Keratinocyte (primary cell): ENCODE measurements around the gene MYO10. TPM values are rescaled to one million over a fixed set of nuclear protein-coding genes. Genes with fewer than 3 reads are reported as not detected.
A peak's percentile ranks its signal among the peaks of the same experiment; 100 is the strongest.

Source experiments
- DNase-seq: peaks from one replicate; pipeline ENCODE4 v3.0.0-alpha.2; 2011; ENCODE audit warnings: low read depth, missing footprints, low spot score
- FAIRE-seq: peaks from 2 replicates; lab custom pipeline; 2011; peaks lifted over from hg19 to GRCh38; lab: Jason Lieb, UNC
- H2AFZ ChIP-seq: 2 replicates; pipeline ENCODE4 v1.6.0; 2012; ENCODE audit warnings: low read length, control low read depth, inconsistent platforms; ENCODE audit not compliant: control insufficient read depth
- H3K27ac ChIP-seq: 2 replicates; pipeline ENCODE4 v1.5.1; 2011; ENCODE audit warnings: low read length; ENCODE audit not compliant: control insufficient read depth, insufficient read depth
- H3K27me3 ChIP-seq: 3 replicates; pipeline ENCODE4 v1.6.0; 2011; ENCODE audit warnings: low read length; ENCODE audit not compliant: control insufficient read depth, insufficient read depth; ENCODE audit errors: extremely low read depth
- H3K36me3 ChIP-seq, 2 experiments: 2 replicates in 1 of 2; 3 replicates in 1 of 2; pipeline ENCODE4 v1.5.1; 2011; ENCODE audit warnings: low read length in 2 of 2, mild to moderate bottlenecking in 1 of 2; ENCODE audit not compliant: control insufficient read depth in 2 of 2, insufficient read depth in 2 of 2; ENCODE audit errors: extremely low read depth in 1 of 2
- H3K4me1 ChIP-seq: 3 replicates; pipeline ENCODE4 v1.5.1; 2011; ENCODE audit warnings: low read length; ENCODE audit not compliant: control insufficient read depth, insufficient read depth; ENCODE audit errors: extremely low read depth
- H3K4me2 ChIP-seq: 3 replicates; pipeline ENCODE4 v1.6.0; 2011; ENCODE audit warnings: low read depth, low read length; ENCODE audit not compliant: control insufficient read depth, insufficient read depth; ENCODE audit errors: extremely low read depth
- H3K4me3 ChIP-seq, 3 experiments: fragments of 200-600 bp in 1 of 3; sonication (generic) in 1 of 3; 2 replicates in 2 of 3; 3 replicates in 1 of 3; pipeline ENCODE4 v1.5.1; 2011 to 2016; ENCODE audit warnings: low read length in 3 of 3, mild to moderate bottlenecking in 3 of 3, control low read depth in 2 of 3, inconsistent platforms in 1 of 3, low read depth in 1 of 3, mixed read lengths in 1 of 3, mixed run types in 1 of 3, moderate library complexity in 1 of 3; ENCODE audit not compliant: control insufficient read depth in 2 of 3, insufficient read depth in 2 of 3; ENCODE audit errors: extremely low read depth in 1 of 3
- H3K79me2 ChIP-seq: 2 replicates; pipeline ENCODE4 v1.6.0; 2012; ENCODE audit warnings: low read length; ENCODE audit not compliant: control insufficient read depth, insufficient read depth
- H3K9ac ChIP-seq: 3 replicates; pipeline ENCODE4 v1.6.0; 2011; ENCODE audit warnings: low read length; ENCODE audit not compliant: control insufficient read depth, insufficient read depth; ENCODE audit errors: extremely low read depth
- H3K9me1 ChIP-seq: 3 replicates; pipeline ENCODE4 v1.6.0; 2011; ENCODE audit warnings: low read length; ENCODE audit not compliant: control insufficient read depth, insufficient read depth; ENCODE audit errors: extremely low read depth
- H3K9me3 ChIP-seq: 2 replicates; pipeline ENCODE4 v1.5.1; 2012; ENCODE audit warnings: low read depth, low read length; ENCODE audit not compliant: control insufficient read depth
- H4K20me1 ChIP-seq: 3 replicates; pipeline ENCODE4 v1.6.0; 2011; ENCODE audit warnings: low read length; ENCODE audit not compliant: control insufficient read depth, insufficient read depth; ENCODE audit errors: extremely low read depth
- EZH2 ChIP-seq: IDR thresholded peaks from one replicate; pipeline ENCODE4 v1.6.1; 2012; ENCODE audit warnings: inconsistent platforms, mild to moderate bottlenecking, low read length, moderate library complexity
- dilution Hi-C: fragments of 300-500 bp; cut with MboI; formaldehyde crosslinking; loops from one replicate; pipeline ENCODE4 v1.7.0; 2020; ENCODE audit warnings: low sequenced_read_pairs; ENCODE audit not compliant: extremely low pct_ligation_motif_present
- polyA plus RNA-seq, 5 experiments: library from polyadenylated mRNA; depleted of rRNA in 3 of 5; stranded (reverse) in 3 of 5; stranded (forward) in 1 of 5; unstranded in 1 of 5; fragments of >200 nt; gene quantifications; 1 replicate in 1 of 5; 2 replicates in 3 of 5; 3 replicates in 1 of 5; pipeline versions ENCODE4 v1.2.1 to v1.2.3, GENCODE V29; 2011 to 2012; ENCODE audit warnings: missing spikeins in 2 of 5, low read depth in 1 of 5, low replicate concordance in 1 of 5
- TF ChIP-seq, protein P1 (sequence below), 3 experiments: IDR thresholded peaks in 1 of 3; conservative IDR thresholded peaks in 1 of 3; optimal IDR thresholded peaks in 1 of 3; 2 replicates in 2 of 3; 3 replicates in 1 of 3; pipeline versions ENCODE3 to v1.5.1; 2011; ENCODE audit warnings: low read length in 3 of 3, mild to moderate bottlenecking in 3 of 3, moderate library complexity in 2 of 3, control low read depth in 1 of 3, inconsistent platforms in 1 of 3; ENCODE audit not compliant: insufficient read depth in 2 of 3; ENCODE audit errors: extremely low read depth in 1 of 3

MYO10 gene
- polyA plus RNA-seq, 1 donor (not counting 4 experiments of a cell fraction or from before 2014, with no cell fraction given) = 22.0 TPM

DNA sequence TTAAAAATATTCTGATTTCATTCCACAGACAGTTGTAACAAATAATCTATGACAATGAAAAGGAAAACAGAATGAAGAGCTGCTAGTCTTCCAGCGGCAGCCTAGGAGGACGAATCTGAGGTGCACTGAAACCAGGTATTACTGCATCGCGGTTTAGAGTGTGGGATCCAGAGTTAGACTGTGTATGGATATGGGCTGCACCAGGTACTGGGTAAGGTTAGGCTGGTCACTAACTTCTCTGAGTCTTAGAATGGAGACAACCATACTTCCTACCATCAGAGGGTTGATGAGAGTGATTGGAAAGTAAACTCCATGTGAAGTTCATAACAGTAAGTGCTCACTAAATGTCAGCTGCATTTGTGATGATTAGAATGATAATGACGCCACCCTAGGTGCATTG is 158.7 kb downstream of the MYO10 start:
- H3K9ac ChIP-seq = no peak overlapping the region
- DNase-seq = no peak
- H3K9me1 ChIP-seq = no peaks in the 10 kb centered on the region
- TF ChIP-seq, protein P1, sequence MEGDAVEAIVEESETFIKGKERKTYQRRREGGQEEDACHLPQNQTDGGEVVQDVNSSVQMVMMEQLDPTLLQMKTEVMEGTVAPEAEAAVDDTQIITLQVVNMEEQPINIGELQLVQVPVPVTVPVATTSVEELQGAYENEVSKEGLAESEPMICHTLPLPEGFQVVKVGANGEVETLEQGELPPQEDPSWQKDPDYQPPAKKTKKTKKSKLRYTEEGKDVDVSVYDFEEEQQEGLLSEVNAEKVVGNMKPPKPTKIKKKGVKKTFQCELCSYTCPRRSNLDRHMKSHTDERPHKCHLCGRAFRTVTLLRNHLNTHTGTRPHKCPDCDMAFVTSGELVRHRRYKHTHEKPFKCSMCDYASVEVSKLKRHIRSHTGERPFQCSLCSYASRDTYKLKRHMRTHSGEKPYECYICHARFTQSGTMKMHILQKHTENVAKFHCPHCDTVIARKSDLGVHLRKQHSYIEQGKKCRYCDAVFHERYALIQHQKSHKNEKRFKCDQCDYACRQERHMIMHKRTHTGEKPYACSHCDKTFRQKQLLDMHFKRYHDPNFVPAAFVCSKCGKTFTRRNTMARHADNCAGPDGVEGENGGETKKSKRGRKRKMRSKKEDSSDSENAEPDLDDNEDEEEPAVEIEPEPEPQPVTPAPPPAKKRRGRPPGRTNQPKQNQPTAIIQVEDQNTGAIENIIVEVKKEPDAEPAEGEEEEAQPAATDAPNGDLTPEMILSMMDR (optimal IDR thresholded peaks at IDR 0.05 in 1 of 3, IDR thresholded peaks at IDR 0.05 in 1 of 3, conservative IDR thresholded peaks at IDR 0.05 in 1 of 3; ENCODE audit: extremely low read depth in 1 of 3, insufficient read depth in 2 of 3, low read length in 3 of 3) = no peak
- no peak for TF ChIP-seq EZH2
- H4K20me1 ChIP-seq = no peaks in the 10 kb centered on the region
- H2AFZ ChIP-seq = no peak overlapping the region
- no peak for FAIRE-seq
- H3K9me3 ChIP-seq = no peaks in the 10 kb centered on the region
- dilution Hi-C loops = no loop called here
- H3K4me1 ChIP-seq = peaks cover 4% of the 10 kb centered on the region
- no peak overlapping the region for H3K27ac ChIP-seq
- H3K27me3 ChIP-seq = no peaks in the 10 kb centered on the region
- H3K4me3 ChIP-seq = no peak overlapping the region
- peaks cover 15% of the 10 kb centered on the region for H3K79me2 ChIP-seq
- H3K4me2 ChIP-seq = no peak overlapping the region
- peaks cover 21 to 22% of the 10 kb centered on the region in 2 experiments for H3K36me3 ChIP-seq

DNA sequence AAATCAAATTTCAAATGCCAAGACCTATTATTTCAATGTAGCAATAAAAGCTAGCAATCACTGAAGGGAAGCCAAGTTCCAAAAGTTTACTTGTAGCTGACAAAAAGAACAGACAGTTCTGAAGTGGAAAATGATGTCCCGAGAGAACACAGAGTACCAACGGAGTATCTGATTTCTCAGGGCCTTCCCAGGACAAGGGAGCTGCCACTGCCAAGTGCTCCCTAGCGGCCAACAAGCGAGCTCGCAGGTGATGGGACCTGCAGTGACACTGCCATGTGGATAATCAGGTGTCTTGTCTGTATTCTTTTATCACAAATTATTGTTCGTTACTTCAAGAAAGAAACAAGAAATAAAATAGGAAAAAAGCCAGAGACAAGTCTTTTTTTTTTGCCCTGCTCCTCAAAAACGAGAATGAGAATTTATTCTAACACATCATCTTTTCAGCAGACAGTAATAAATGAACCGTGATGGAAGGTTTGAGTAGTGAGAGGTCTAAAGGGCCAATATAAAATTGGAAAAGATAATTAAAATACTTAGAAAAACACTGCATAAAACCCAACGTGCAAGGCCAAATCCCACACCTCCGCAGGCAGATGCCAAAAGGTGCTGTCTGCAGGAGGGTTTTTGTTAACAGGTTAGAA is 159.4 kb downstream of the MYO10 start:
- H3K4me2 ChIP-seq = no peak overlapping the region
- H3K36me3 ChIP-seq = peaks cover 18 to 19% of the 10 kb centered on the region in 2 experiments
- H3K79me2 ChIP-seq = peaks cover 10% of the 10 kb centered on the region
- H3K27ac ChIP-seq = no peak overlapping the region
- no peaks in the 10 kb centered on the region for H3K9me1 ChIP-seq
- no peaks in the 10 kb centered on the region for H3K27me3 ChIP-seq
- no peak overlapping the region for H3K9ac ChIP-seq
- no peaks in the 10 kb centered on the region for H4K20me1 ChIP-seq
- FAIRE-seq (no peak), DNase-seq (no peak)
- no peak for TF ChIP-seq EZH2
- TF ChIP-seq, protein P1 (optimal IDR thresholded peaks at IDR 0.05 in 1 of 3, IDR thresholded peaks at IDR 0.05 in 1 of 3, conservative IDR thresholded peaks at IDR 0.05 in 1 of 3; ENCODE audit: extremely low read depth in 1 of 3, insufficient read depth in 2 of 3, low read length in 3 of 3) = peak in 1 of 3 experiments; percentile 24
- peaks cover 4% of the 10 kb centered on the region for H3K4me1 ChIP-seq
- H3K9me3 ChIP-seq = no peaks in the 10 kb centered on the region
- dilution Hi-C loops = no loop called here
- no peak overlapping the region for H2AFZ ChIP-seq
- no peak overlapping the region for H3K4me3 ChIP-seq
